ENCODE data around the gene PLCE1. TPM values are rescaled to one million over a fixed set of nuclear protein-coding genes. Genes with fewer than 3 reads are reported as not detected.

Gene PLCE1
- total and polyA plus RNA-seq, 11 donors: 1.3 to 42.1 (median 10.4) TPM

DNA sequence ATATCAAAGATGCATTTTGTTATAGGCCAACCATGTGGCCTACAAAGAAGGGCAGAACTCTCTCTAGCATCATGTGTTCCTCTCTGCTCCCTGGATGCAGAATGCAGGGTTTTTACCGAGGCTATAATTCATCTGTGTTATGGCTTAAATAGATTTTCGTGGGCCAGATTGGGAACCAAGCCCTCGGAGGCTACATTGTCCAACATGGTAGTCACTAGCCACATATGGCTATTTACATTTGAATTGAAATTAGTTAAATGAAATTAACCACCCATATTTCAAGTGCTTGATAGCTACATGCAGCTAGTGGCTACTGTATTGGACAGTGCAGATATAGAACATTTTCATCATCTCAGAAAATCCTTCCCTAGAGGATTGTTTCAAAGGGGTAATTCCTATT is 2.8 kb downstream of the PLCE1 start:
- Histone ChIP-seq H3K27ac (no peak overlapping the region), H3K9me3 (no peaks in the 10 kb centered on the region), H3K4me1 (peaks cover 0 to 73% (median 20%) of the 10 kb centered on the region in 12 donors), H3K27me3 (peaks cover 0 to 42% (median 0%) of the 10 kb centered on the region in 9 donors), H3K4me3 (no peak overlapping the region), H3K36me3 (no peaks in the 10 kb centered on the region)
- ATAC-seq (no peak), DNase-seq (no peak)
- intact Hi-C loops (cut with DNase I): loop anchor here in 2 of 10 donors (10.0 kb wide), 2 partner anchors 52 to 218 kb away; no protein-coding TSS in a partner anchor
- WGBS, 4 donors: 85 to 95% (median 92%) methylated on average over 3 of the region's 3 CpGs
- no peak for TF ChIP-seq POLR2A (IDR thresholded peaks at IDR 0.05)
- TF ChIP-seq, protein P1, sequence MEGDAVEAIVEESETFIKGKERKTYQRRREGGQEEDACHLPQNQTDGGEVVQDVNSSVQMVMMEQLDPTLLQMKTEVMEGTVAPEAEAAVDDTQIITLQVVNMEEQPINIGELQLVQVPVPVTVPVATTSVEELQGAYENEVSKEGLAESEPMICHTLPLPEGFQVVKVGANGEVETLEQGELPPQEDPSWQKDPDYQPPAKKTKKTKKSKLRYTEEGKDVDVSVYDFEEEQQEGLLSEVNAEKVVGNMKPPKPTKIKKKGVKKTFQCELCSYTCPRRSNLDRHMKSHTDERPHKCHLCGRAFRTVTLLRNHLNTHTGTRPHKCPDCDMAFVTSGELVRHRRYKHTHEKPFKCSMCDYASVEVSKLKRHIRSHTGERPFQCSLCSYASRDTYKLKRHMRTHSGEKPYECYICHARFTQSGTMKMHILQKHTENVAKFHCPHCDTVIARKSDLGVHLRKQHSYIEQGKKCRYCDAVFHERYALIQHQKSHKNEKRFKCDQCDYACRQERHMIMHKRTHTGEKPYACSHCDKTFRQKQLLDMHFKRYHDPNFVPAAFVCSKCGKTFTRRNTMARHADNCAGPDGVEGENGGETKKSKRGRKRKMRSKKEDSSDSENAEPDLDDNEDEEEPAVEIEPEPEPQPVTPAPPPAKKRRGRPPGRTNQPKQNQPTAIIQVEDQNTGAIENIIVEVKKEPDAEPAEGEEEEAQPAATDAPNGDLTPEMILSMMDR (IDR thresholded peaks at IDR 0.05): no peak

DNA sequence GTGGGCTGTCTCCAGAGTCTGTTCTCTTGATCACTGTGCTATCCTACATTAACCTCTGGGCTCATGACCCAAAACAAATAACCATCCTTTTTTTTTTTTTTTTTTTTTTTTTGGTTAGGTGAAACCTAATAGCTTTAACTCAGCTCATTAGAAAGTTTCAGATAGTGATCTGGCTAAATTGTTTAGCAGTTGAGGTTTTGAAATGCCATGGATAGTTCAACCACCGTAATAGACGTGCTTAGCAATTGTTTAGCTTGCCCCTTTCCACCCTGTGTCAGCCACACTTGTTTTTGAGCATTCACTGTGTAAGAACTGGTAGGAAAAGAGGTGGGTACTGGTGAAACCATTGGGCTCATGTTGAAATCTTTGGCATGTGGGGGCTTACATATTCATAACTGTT is 3.8 kb downstream of the PLCE1 start:
- H3K27me3 ChIP-seq: peaks cover 0 to 32% (median 0%) of the 10 kb centered on the region in 9 donors
- no peaks in the 10 kb centered on the region for H3K9me3 ChIP-seq
- ATAC-seq (no peak), DNase-seq (no peak)
- peaks cover 0 to 73% (median 17%) of the 10 kb centered on the region in 12 donors for H3K4me1 ChIP-seq
- intact Hi-C loops (cut with DNase I): loop anchor here in 2 of 10 donors (10.0 kb wide), 2 partner anchors 53 to 217 kb away; no protein-coding TSS in a partner anchor
- H3K27ac ChIP-seq: no peak overlapping the region
- H3K4me3 ChIP-seq: no peak overlapping the region
- H3K36me3 ChIP-seq: no peaks in the 10 kb centered on the region
- WGBS, 4 donors: 89 to 94% (median 93%) methylated on average over 2 of the region's 2 CpGs
- TF ChIP-seq POLR2A (IDR thresholded peaks at IDR 0.05): no peak
- TF ChIP-seq, protein P1 (IDR thresholded peaks at IDR 0.05): no peak

DNA sequence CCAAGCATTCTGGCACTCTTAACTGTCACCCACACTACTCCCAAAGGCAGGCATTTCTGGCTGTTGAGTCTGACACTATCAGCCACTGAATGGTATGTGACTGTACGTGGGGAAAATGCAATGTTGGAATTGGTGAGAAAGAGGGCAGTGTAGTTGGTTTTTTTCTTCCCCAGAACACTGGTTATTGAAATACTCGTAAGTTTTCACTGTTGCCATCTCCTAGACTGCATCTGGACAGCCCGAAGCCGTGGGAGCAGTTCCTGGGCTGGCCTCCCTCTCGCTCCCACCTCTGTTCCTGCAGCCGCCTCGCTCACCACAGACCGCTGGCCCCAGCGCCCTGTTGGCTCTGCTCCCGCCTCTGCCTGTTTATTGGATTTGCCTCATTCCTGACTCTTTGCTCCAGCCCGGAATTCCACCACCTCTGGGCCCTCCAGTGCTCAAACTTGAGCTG is 5.7 kb downstream of the PLCE1 start:
- ATAC-seq: peak; percentile 79 to 89 (median 84)
- intact Hi-C loops (cut with DNase I): loop anchor here in 2 of 10 donors (10.0 kb wide), 2 partner anchors 55 to 215 kb away; no protein-coding TSS in a partner anchor
- Histone ChIP-seq H3K9me3 (no peaks in the 10 kb centered on the region), H3K4me1 (peaks cover 0 to 65% (median 12%) of the 10 kb centered on the region in 12 donors), H3K36me3 (no peaks in the 10 kb centered on the region), H3K27me3 (peaks cover 0 to 18% (median 0%) of the 10 kb centered on the region in 9 donors), H3K27ac (peak overlapping the region in 8 of 12 donors; percentile 10 to 72 (median 56)), H3K4me3 (no peak overlapping the region)
- WGBS, 4 donors: 32 to 58% (median 40%) methylated on average over 11 of the region's 11 CpGs
- DNase-seq: peak; percentile 50 to 77 (median 71)
- no peak for TF ChIP-seq POLR2A (IDR thresholded peaks at IDR 0.05)
- TF ChIP-seq, protein P1 (IDR thresholded peaks at IDR 0.05): peak in 4 of 12 donors; percentile 9 to 24 (median 13)

DNA sequence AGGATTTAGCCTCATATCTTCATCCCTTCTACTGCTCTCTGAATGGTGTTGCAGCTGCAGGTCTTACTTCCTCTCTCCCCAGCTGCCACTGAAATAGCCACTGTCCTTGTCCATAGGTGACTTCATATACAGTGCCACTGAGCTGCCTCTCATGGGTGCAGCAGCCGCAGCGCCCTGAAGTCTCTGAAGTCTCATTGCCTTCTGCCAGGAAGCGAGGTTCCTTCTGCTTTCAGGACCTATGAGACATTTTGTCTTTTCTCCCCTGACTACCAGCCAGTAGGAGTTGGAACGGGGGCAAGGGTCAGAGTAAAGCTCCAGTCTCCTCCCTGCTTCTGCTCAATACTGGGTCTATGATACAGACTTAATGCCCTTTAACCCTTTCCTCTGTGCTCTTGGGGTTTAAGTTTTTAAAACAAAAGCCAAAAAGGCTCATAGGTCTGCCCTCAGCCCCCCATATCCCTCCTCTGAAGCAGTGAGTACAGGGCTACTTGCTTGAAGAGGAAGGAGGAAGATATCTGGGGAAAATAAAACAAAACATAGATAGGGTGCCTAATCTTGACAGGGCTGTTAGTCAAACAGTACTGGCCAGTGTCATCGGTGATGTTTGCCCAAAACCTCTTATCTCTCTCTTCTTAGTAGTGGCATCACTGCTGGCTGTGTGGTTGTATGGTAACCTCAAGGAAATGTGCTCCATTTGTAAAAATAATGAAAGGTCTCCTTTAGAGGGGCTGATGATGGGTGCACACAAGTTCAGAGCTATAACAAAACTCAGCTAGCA is 7.1 kb downstream of the PLCE1 start:
- intact Hi-C loops (cut with DNase I): no loop called here
- Histone ChIP-seq H3K27me3 (peaks cover 0 to 4% (median 0%) of the 10 kb centered on the region in 9 donors), H3K4me3 (no peak overlapping the region), H3K9me3 (no peaks in the 10 kb centered on the region), H3K4me1 (peaks cover 0 to 51% (median 12%) of the 10 kb centered on the region in 12 donors), H3K36me3 (no peaks in the 10 kb centered on the region), H3K27ac (peak overlapping the region in 5 of 12 donors; percentile 41 to 69 (median 56))
- no peak for TF ChIP-seq POLR2A (IDR thresholded peaks at IDR 0.05)
- TF ChIP-seq, protein P1 (IDR thresholded peaks at IDR 0.05): no peak
- ATAC-seq (peak in 2 of 4 donors; percentile 15 to 21), DNase-seq (no peak)
- WGBS, 4 donors: 47 to 68% (median 56%) methylated on average over 5 of the region's 5 CpGs
